ENCODE results near the gene RTL9. TPM values are rescaled to one million over a fixed set of nuclear protein-coding genes. Genes with fewer than 3 reads are reported as not detected.

Gene RTL9
- total RNA-seq, 1 donor from 2014 or later: not detected

GRCh38 chrX:110384490-110384889 is 25.8 kb downstream of the RTL9 start:
- TF ChIP-seq, protein P1, sequence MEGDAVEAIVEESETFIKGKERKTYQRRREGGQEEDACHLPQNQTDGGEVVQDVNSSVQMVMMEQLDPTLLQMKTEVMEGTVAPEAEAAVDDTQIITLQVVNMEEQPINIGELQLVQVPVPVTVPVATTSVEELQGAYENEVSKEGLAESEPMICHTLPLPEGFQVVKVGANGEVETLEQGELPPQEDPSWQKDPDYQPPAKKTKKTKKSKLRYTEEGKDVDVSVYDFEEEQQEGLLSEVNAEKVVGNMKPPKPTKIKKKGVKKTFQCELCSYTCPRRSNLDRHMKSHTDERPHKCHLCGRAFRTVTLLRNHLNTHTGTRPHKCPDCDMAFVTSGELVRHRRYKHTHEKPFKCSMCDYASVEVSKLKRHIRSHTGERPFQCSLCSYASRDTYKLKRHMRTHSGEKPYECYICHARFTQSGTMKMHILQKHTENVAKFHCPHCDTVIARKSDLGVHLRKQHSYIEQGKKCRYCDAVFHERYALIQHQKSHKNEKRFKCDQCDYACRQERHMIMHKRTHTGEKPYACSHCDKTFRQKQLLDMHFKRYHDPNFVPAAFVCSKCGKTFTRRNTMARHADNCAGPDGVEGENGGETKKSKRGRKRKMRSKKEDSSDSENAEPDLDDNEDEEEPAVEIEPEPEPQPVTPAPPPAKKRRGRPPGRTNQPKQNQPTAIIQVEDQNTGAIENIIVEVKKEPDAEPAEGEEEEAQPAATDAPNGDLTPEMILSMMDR (IDR thresholded peaks at IDR 0.05): no peak
- Histone ChIP-seq H3K36me3 (no peaks in the 10 kb centered on the region), H3K4me3 (no peak overlapping the region), H3K27ac (no peak overlapping the region), H3K4me1 (no peaks in the 10 kb centered on the region), H3K27me3 (no peaks in the 10 kb centered on the region), H3K9me3 (no peaks in the 10 kb centered on the region)
- intact Hi-C loops (cut with DNase I): no loop called here
- no peak for DNase-seq (ENCODE audit: low spot score in 2 of 2)

DNA sequence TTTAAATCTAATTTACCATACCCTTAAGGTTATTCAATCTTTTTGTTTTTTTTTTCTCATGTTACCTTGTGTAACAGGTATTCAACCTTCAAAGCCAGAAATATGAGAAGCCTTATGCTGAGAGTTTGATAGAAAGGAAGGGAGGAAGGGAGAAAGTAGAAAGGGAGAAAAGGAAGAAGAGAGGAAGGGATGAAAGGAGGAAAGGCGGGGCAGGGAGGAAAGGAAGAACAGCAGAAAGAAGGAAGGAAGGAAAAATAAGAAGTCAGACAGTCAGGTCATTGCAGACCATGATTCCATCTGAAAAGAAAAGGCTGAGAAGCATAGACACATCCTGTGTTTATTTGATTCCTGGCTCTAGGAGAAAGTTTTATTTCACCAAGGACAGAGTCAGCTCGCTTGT is 30.9 kb downstream of the RTL9 start:
- no peaks in the 10 kb centered on the region for H3K27me3 ChIP-seq
- H3K4me1 ChIP-seq: no peaks in the 10 kb centered on the region

GRCh38 chrX:110391086-110391485 is 32.4 kb downstream of the RTL9 start:
- no peaks in the 10 kb centered on the region for H3K36me3 ChIP-seq
- DNase-seq (ENCODE audit: low spot score in 2 of 2): no peak
- H3K27me3 ChIP-seq: no peaks in the 10 kb centered on the region
- no peaks in the 10 kb centered on the region for H3K4me1 ChIP-seq
- H3K9me3 ChIP-seq: no peaks in the 10 kb centered on the region
- intact Hi-C loops (cut with DNase I): no loop called here
- H3K4me3 ChIP-seq: no peak overlapping the region
- no peak overlapping the region for H3K27ac ChIP-seq
- TF ChIP-seq, protein P1 (IDR thresholded peaks at IDR 0.05): no peak

More for the DNA sequence above, 30.9 kb downstream of the RTL9 start:
- H3K36me3 ChIP-seq: no peaks in the 10 kb centered on the region
- no peak overlapping the region for H3K27ac ChIP-seq
- intact Hi-C loops (cut with DNase I): no loop called here
- TF ChIP-seq, protein P1 (IDR thresholded peaks at IDR 0.05): no peak
- H3K4me3 ChIP-seq: no peak overlapping the region
- no peaks in the 10 kb centered on the region for H3K9me3 ChIP-seq
- no peak for DNase-seq (ENCODE audit: low spot score in 2 of 2)

GRCh38 chrX:110394651-110395050 is 36.0 kb downstream of the RTL9 start:
- no peak for DNase-seq (ENCODE audit: low spot score in 2 of 2)
- Histone ChIP-seq H3K4me1 (no peaks in the 10 kb centered on the region), H3K36me3 (no peaks in the 10 kb centered on the region), H3K27me3 (no peaks in the 10 kb centered on the region), H3K9me3 (no peaks in the 10 kb centered on the region), H3K27ac (no peak overlapping the region), H3K4me3 (no peak overlapping the region)
- intact Hi-C loops (cut with DNase I): no loop called here
- TF ChIP-seq, protein P1 (IDR thresholded peaks at IDR 0.05): no peak

- TF ChIP-seq, protein P1 (IDR thresholded peaks at IDR 0.05): no peak
- no peak for DNase-seq (ENCODE audit: low spot score in 2 of 2)
- intact Hi-C loops (cut with DNase I): no loop called here
- no peaks in the 10 kb centered on the region for H3K36me3 ChIP-seq
- H3K9me3 ChIP-seq: no peaks in the 10 kb centered on the region
- H3K27ac ChIP-seq: no peak overlapping the region
- no peak overlapping the region for H3K4me3 ChIP-seq
- H3K27me3 ChIP-seq: no peaks in the 10 kb centered on the region
- H3K4me1 ChIP-seq: no peaks in the 10 kb centered on the region
Measured at GRCh38 chrX:110395877-110396276, 37.2 kb downstream of the RTL9 start.

GRCh38 chrX:110396735-110397134 is 38.1 kb downstream of the RTL9 start:
- no peaks in the 10 kb centered on the region for H3K9me3 ChIP-seq
- intact Hi-C loops (cut with DNase I): no loop called here

More at GRCh38 chrX:110396735-110397134, 38.1 kb downstream of the RTL9 start:
- TF ChIP-seq, protein P1 (IDR thresholded peaks at IDR 0.05): no peak
- no peak for DNase-seq (ENCODE audit: low spot score in 2 of 2)
- no peak overlapping the region for H3K27ac ChIP-seq
- no peaks in the 10 kb centered on the region for H3K36me3 ChIP-seq
- no peaks in the 10 kb centered on the region for H3K27me3 ChIP-seq
- no peaks in the 10 kb centered on the region for H3K4me1 ChIP-seq
- no peak overlapping the region for H3K4me3 ChIP-seq
